ENCODE data around the gene PCYOX1L. TPM values are rescaled to one million over a fixed set of nuclear protein-coding genes. Genes with fewer than 3 reads are reported as not detected.
A peak's percentile ranks its signal among the peaks of the same experiment; 100 is the strongest.

PCYOX1L gene
- total RNA-seq, 1 donor from 2014 or later = 11.9 TPM

GRCh38 chr5:149381986-149382338, 24.1 kb downstream of the PCYOX1L start:
- no peaks in the 10 kb centered on the region for H3K36me3 ChIP-seq (ENCODE audit: control insufficient read depth, insufficient read depth, low read length)
- H3K4me3 ChIP-seq (ENCODE audit: low read depth, low read length) = no peak overlapping the region
- H3K27me3 ChIP-seq (ENCODE audit: control insufficient read depth, insufficient read depth, low read length) = peaks cover 4% of the 10 kb centered on the region
- DNase-seq (ENCODE audit: low read depth) = no peak
- TF ChIP-seq CTCF (IDR thresholded peaks at IDR 0.05; ENCODE audit: insufficient read depth, low read length, poor library complexity, severe bottlenecking) = peak; percentile 98

- H3K4me3 ChIP-seq (ENCODE audit: low read depth, low read length) = no peak overlapping the region
- TF ChIP-seq CTCF (IDR thresholded peaks at IDR 0.05; ENCODE audit: insufficient read depth, low read length, poor library complexity, severe bottlenecking) = no peak
- H3K27me3 ChIP-seq (ENCODE audit: control insufficient read depth, insufficient read depth, low read length) = peaks cover 4% of the 10 kb centered on the region
- no peak for DNase-seq (ENCODE audit: low read depth)
- H3K36me3 ChIP-seq (ENCODE audit: control insufficient read depth, insufficient read depth, low read length) = no peaks in the 10 kb centered on the region
Measured at GRCh38 chr5:149382517-149383220, 24.8 kb downstream of the PCYOX1L start.

GRCh38 chr5:149383399-149383798, 25.6 kb downstream of the PCYOX1L start:
- TF ChIP-seq CTCF (IDR thresholded peaks at IDR 0.05; ENCODE audit: insufficient read depth, low read length, poor library complexity, severe bottlenecking) = no peak
- H3K36me3 ChIP-seq (ENCODE audit: control insufficient read depth, insufficient read depth, low read length) = no peaks in the 10 kb centered on the region
- H3K27me3 ChIP-seq (ENCODE audit: control insufficient read depth, insufficient read depth, low read length) = peaks cover 4% of the 10 kb centered on the region
- no peak overlapping the region for H3K4me3 ChIP-seq (ENCODE audit: low read depth, low read length)
- no peak for DNase-seq (ENCODE audit: low read depth)

GRCh38 chr5:149386166-149386565, 28.3 kb downstream of the PCYOX1L start:
- no peak for TF ChIP-seq CTCF (IDR thresholded peaks at IDR 0.05; ENCODE audit: insufficient read depth, low read length, poor library complexity, severe bottlenecking)
- no peaks in the 10 kb centered on the region for H3K36me3 ChIP-seq (ENCODE audit: control insufficient read depth, insufficient read depth, low read length)
- no peak overlapping the region for H3K4me3 ChIP-seq (ENCODE audit: low read depth, low read length)
- no peak for DNase-seq (ENCODE audit: low read depth)
- no peaks in the 10 kb centered on the region for H3K27me3 ChIP-seq (ENCODE audit: control insufficient read depth, insufficient read depth, low read length)

- Histone ChIP-seq H3K4me3 (ENCODE audit: low read depth, low read length) (no peak overlapping the region), H3K27me3 (ENCODE audit: control insufficient read depth, insufficient read depth, low read length) (no peaks in the 10 kb centered on the region), H3K36me3 (ENCODE audit: control insufficient read depth, insufficient read depth, low read length) (no peaks in the 10 kb centered on the region)
- no peak for TF ChIP-seq CTCF (IDR thresholded peaks at IDR 0.05; ENCODE audit: insufficient read depth, low read length, poor library complexity, severe bottlenecking)
- no peak for DNase-seq (ENCODE audit: low read depth)
Measured at GRCh38 chr5:149387081-149387631, 29.3 kb downstream of the PCYOX1L start.

- H3K4me3 ChIP-seq (ENCODE audit: low read depth, low read length) = no peak overlapping the region
- no peak for DNase-seq (ENCODE audit: low read depth)
- no peak for TF ChIP-seq CTCF (IDR thresholded peaks at IDR 0.05; ENCODE audit: insufficient read depth, low read length, poor library complexity, severe bottlenecking)
- no peaks in the 10 kb centered on the region for H3K27me3 ChIP-seq (ENCODE audit: control insufficient read depth, insufficient read depth, low read length)
- no peaks in the 10 kb centered on the region for H3K36me3 ChIP-seq (ENCODE audit: control insufficient read depth, insufficient read depth, low read length)
Measured at GRCh38 chr5:149387982-149388381, 30.1 kb downstream of the PCYOX1L start.
